Astrocyte (in vitro differentiated cells and primary cell): ENCODE results near the gene FLRT1.

ENCODE experiments used
- EZH2 ChIP-seq: IDR thresholded peaks from 2 replicates; pipeline ENCODE4 v1.6.1; 2012; ENCODE audit warnings: mild to moderate bottlenecking, low read length, inconsistent platforms; ENCODE audit not compliant: insufficient read depth
- TF ChIP-seq, protein P1 (sequence below): IDR thresholded peaks from 2 replicates; pipeline ENCODE4 v1.5.1; 2011; ENCODE audit warnings: low read depth, mild to moderate bottlenecking, inconsistent platforms, low read length, moderate library complexity; ENCODE audit not compliant: insufficient read depth

DNA sequence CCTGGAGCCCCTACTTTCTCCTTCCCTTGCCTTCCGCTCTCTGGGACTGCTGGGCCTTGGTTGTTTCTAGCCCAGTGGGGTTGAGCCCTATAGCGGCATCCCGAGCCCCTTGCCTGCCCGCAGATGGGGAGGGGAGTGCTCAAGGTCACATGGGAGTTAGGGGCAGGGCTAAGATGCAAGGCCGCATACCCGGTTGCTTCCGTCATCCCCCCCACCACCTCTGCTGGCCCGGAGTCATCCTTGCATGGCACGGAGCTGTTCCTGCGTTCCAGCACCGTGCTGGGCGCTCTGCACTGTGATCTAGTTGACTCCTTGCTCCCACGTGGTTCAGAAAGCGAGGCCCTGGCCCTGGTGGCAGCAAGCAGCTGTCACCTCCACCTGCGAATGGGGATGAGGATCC lies 18.0 kb downstream of the FLRT1 start:
- TF ChIP-seq, protein P1, sequence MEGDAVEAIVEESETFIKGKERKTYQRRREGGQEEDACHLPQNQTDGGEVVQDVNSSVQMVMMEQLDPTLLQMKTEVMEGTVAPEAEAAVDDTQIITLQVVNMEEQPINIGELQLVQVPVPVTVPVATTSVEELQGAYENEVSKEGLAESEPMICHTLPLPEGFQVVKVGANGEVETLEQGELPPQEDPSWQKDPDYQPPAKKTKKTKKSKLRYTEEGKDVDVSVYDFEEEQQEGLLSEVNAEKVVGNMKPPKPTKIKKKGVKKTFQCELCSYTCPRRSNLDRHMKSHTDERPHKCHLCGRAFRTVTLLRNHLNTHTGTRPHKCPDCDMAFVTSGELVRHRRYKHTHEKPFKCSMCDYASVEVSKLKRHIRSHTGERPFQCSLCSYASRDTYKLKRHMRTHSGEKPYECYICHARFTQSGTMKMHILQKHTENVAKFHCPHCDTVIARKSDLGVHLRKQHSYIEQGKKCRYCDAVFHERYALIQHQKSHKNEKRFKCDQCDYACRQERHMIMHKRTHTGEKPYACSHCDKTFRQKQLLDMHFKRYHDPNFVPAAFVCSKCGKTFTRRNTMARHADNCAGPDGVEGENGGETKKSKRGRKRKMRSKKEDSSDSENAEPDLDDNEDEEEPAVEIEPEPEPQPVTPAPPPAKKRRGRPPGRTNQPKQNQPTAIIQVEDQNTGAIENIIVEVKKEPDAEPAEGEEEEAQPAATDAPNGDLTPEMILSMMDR = no peak
- TF ChIP-seq EZH2 = no peak
